Activated CD4-positive, alpha-beta T cell treated with anti-CD3 and anti-CD28 coated beads for 1 hour (primary cell): Measurements from ENCODE around the gene STAT1.
A peak's percentile ranks its signal among the peaks of the same experiment; 100 is the strongest.

ENCODE experiments used
- DNase-seq: peaks from one replicate; pipeline ENCODE4 v3.0.0-alpha.2; 2020

The STAT1 gene

GRCh38 chr2:191013932-191014652, at the start of gene STAT1:
TSS of gene STAT1 (minus strand) at chr2:191014171. CDS start at chr2:191010003, 4,168 bp downstream.
- DNase-seq: peak; percentile 98

GRCh38 chr2:191063584-191063983, 49.6 kb upstream of the STAT1 start:
- no peak for DNase-seq

GRCh38 chr2:191061381-191061980, 47.5 kb upstream of the STAT1 start:
- DNase-seq: no peak

GRCh38 chr2:191059308-191059707, 45.3 kb upstream of the STAT1 start:
- no peak for DNase-seq

- DNase-seq: no peak
Observed at GRCh38 chr2:191056228-191056627, 42.3 kb upstream of the STAT1 start.

GRCh38 chr2:191053256-191053655, 39.3 kb upstream of the STAT1 start:
- DNase-seq: no peak

- DNase-seq: no peak
Observed at GRCh38 chr2:191051825-191052778, 38.1 kb upstream of the STAT1 start.

- DNase-seq: no peak
Observed at GRCh38 chr2:191051177-191051576, 37.2 kb upstream of the STAT1 start.

GRCh38 chr2:191050640-191050987, 36.6 kb upstream of the STAT1 start:
- DNase-seq: no peak

GRCh38 chr2:191049728-191050639, 36.0 kb upstream of the STAT1 start:
- no peak for DNase-seq

- no peak for DNase-seq
Observed at GRCh38 chr2:191048073-191048472, 34.1 kb upstream of the STAT1 start.

GRCh38 chr2:191045141-191045540, 31.2 kb upstream of the STAT1 start:
- DNase-seq: no peak

- no peak for DNase-seq
Observed at GRCh38 chr2:191043438-191043837, 29.5 kb upstream of the STAT1 start.

GRCh38 chr2:191041418-191042161, 27.6 kb upstream of the STAT1 start:
- no peak for DNase-seq

GRCh38 chr2:191039616-191040015, 25.6 kb upstream of the STAT1 start:
- DNase-seq: no peak

- DNase-seq: no peak
Observed at GRCh38 chr2:191038741-191039140, 24.8 kb upstream of the STAT1 start.

GRCh38 chr2:191038241-191038725, 24.3 kb upstream of the STAT1 start:
- no peak for DNase-seq

- no peak for DNase-seq
Observed at GRCh38 chr2:191037351-191037750, 23.4 kb upstream of the STAT1 start.

GRCh38 chr2:191036363-191036762, 22.4 kb upstream of the STAT1 start:
- no peak for DNase-seq

GRCh38 chr2:191032588-191033429, 18.8 kb upstream of the STAT1 start:
- DNase-seq: no peak

GRCh38 chr2:191031256-191031655, 17.3 kb upstream of the STAT1 start:
- no peak for DNase-seq
